Ishikawa (cell line): Measurements from ENCODE around the gene SERTAD3.

Experiments
- CEBPB ChIP-seq: IDR thresholded peaks from 2 replicates; pipeline ENCODE4 v1.6.1; 2012
- CREB1 ChIP-seq: IDR thresholded peaks from 2 replicates; pipeline ENCODE4 v1.6.1; 2012; ENCODE audit warnings: low read depth
- EGR1 ChIP-seq: IDR thresholded peaks from 2 replicates; pipeline ENCODE4 v1.6.1; 2012
- EP300 ChIP-seq: IDR thresholded peaks from 2 replicates; pipeline ENCODE4 v1.6.1; 2012; ENCODE audit warnings: borderline replicate concordance
- FOXM1 ChIP-seq: IDR thresholded peaks from 2 replicates; pipeline ENCODE4 v1.6.1; 2012; ENCODE audit warnings: low read depth, borderline replicate concordance
- NFIC ChIP-seq: IDR thresholded peaks from 2 replicates; pipeline ENCODE4 v1.6.1; 2012
- TAF1 ChIP-seq: IDR thresholded peaks from 2 replicates; pipeline ENCODE4 v1.6.1; 2012; ENCODE audit warnings: low read depth, mild to moderate bottlenecking
- TCF12 ChIP-seq: IDR thresholded peaks from 2 replicates; pipeline ENCODE4 v1.6.1; 2012; ENCODE audit warnings: low read depth
- YY1 ChIP-seq: IDR thresholded peaks from 2 replicates; pipeline ENCODE4 v1.6.1; 2012; ENCODE audit warnings: low read depth
- TF ChIP-seq, protein P1 (sequence below): IDR thresholded peaks from 2 replicates; pipeline ENCODE4 v1.6.1; 2012; ENCODE audit warnings: low read depth, mild to moderate bottlenecking
- TF ChIP-seq, protein P2 (sequence below): IDR thresholded peaks from 2 replicates; pipeline ENCODE4 v1.6.1; 2012

DNA sequence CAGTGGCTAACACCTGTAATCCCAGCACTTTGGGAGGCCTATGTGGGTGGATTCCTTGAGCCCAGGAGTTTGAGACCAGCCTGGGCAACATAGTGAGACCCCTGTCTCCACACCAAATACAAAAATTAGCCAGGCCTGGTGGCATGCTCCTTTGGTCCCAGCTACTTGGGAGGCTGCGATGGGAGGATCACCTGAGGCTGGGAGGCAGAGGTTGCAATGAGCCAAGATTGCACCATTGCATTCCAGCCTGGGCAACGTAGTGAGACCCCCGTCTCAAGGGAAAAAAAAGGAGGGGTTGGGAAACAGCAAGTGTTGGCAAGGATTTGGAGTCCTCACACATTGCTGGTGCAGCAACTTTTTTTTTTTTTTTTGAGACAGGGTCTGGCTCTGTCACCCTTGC is 41.9 kb upstream of the SERTAD3 start:
- TF ChIP-seq, protein P1, sequence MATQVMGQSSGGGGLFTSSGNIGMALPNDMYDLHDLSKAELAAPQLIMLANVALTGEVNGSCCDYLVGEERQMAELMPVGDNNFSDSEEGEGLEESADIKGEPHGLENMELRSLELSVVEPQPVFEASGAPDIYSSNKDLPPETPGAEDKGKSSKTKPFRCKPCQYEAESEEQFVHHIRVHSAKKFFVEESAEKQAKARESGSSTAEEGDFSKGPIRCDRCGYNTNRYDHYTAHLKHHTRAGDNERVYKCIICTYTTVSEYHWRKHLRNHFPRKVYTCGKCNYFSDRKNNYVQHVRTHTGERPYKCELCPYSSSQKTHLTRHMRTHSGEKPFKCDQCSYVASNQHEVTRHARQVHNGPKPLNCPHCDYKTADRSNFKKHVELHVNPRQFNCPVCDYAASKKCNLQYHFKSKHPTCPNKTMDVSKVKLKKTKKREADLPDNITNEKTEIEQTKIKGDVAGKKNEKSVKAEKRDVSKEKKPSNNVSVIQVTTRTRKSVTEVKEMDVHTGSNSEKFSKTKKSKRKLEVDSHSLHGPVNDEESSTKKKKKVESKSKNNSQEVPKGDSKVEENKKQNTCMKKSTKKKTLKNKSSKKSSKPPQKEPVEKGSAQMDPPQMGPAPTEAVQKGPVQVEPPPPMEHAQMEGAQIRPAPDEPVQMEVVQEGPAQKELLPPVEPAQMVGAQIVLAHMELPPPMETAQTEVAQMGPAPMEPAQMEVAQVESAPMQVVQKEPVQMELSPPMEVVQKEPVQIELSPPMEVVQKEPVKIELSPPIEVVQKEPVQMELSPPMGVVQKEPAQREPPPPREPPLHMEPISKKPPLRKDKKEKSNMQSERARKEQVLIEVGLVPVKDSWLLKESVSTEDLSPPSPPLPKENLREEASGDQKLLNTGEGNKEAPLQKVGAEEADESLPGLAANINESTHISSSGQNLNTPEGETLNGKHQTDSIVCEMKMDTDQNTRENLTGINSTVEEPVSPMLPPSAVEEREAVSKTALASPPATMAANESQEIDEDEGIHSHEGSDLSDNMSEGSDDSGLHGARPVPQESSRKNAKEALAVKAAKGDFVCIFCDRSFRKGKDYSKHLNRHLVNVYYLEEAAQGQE = no peak
- TF ChIP-seq EGR1 = no peak
- TF ChIP-seq EP300 = no peak
- no peak for TF ChIP-seq FOXM1
- TF ChIP-seq TAF1 = no peak
- TF ChIP-seq CEBPB = no peak
- TF ChIP-seq TCF12 = no peak
- TF ChIP-seq, protein P2, sequence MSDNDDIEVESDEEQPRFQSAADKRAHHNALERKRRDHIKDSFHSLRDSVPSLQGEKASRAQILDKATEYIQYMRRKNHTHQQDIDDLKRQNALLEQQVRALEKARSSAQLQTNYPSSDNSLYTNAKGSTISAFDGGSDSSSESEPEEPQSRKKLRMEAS = no peak
- no peak for TF ChIP-seq CREB1
- TF ChIP-seq YY1 = no peak
- TF ChIP-seq NFIC = no peak
